Endothelial cell of umbilical vein (primary cell): ENCODE data around the gene ZNF219.

Experiments used
- JUN ChIP-seq: IDR thresholded peaks from 2 replicates; pipeline ENCODE4 v1.6.1; 2011; ENCODE audit warnings: borderline replicate concordance, low read depth; ENCODE audit not compliant: insufficient read length, insufficient read depth
- POLR2A ChIP-seq: IDR thresholded peaks from 2 replicates; pipeline ENCODE4 v1.6.1; 2012; ENCODE audit warnings: low read depth, mild to moderate bottlenecking, control low read depth, low read length
- POLR2AphosphoS5 ChIP-seq: IDR thresholded peaks from 2 replicates; pipeline ENCODE4 v1.6.1; 2012; ENCODE audit warnings: low read depth, mild to moderate bottlenecking, control low read depth, low read length, moderate library complexity; ENCODE audit not compliant: insufficient read depth
- TF ChIP-seq, protein P1 (sequence below), 2 donors: IDR thresholded peaks; 1 replicate in 1 of 2; 2 replicates in 1 of 2; pipeline ENCODE4 v1.5.1; 2011; ENCODE audit warnings: low read length in 2 of 2, mild to moderate bottlenecking in 2 of 2, moderate library complexity in 2 of 2, control low read depth in 1 of 2, inconsistent platforms in 1 of 2, low read depth in 1 of 2; ENCODE audit not compliant: insufficient read depth in 1 of 2; ENCODE audit errors: extremely low read depth in 1 of 2
- TF ChIP-seq, protein P2 (sequence below): IDR thresholded peaks from 2 replicates; pipeline ENCODE4 v1.6.1; 2011; ENCODE audit not compliant: insufficient read depth, insufficient read length

DNA sequence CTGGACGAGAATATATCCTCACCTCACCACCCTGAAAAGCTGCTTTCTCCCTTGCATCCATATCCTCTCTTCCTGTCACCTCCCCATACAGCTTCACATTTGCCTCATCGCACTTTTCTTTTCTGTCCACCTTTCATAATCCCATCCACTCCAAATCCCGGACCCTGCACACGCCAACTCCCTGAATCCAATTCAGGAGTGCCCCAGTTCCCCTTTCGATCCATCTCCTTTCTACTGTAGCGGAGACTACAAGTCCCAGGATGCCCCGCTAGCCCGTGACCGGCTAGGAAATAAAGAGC lies 4.9 kb upstream of the ZNF219 start:
- TF ChIP-seq, protein P1, sequence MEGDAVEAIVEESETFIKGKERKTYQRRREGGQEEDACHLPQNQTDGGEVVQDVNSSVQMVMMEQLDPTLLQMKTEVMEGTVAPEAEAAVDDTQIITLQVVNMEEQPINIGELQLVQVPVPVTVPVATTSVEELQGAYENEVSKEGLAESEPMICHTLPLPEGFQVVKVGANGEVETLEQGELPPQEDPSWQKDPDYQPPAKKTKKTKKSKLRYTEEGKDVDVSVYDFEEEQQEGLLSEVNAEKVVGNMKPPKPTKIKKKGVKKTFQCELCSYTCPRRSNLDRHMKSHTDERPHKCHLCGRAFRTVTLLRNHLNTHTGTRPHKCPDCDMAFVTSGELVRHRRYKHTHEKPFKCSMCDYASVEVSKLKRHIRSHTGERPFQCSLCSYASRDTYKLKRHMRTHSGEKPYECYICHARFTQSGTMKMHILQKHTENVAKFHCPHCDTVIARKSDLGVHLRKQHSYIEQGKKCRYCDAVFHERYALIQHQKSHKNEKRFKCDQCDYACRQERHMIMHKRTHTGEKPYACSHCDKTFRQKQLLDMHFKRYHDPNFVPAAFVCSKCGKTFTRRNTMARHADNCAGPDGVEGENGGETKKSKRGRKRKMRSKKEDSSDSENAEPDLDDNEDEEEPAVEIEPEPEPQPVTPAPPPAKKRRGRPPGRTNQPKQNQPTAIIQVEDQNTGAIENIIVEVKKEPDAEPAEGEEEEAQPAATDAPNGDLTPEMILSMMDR (IDR thresholded peaks at IDR 0.05; ENCODE audit: extremely low read depth in 1 of 2, insufficient read depth in 1 of 2, low read depth in 1 of 2, low read length in 2 of 2), result no peak
- no peak for TF ChIP-seq POLR2AphosphoS5
- no peak for TF ChIP-seq POLR2A
- no peak for TF ChIP-seq JUN
- TF ChIP-seq, protein P2, sequence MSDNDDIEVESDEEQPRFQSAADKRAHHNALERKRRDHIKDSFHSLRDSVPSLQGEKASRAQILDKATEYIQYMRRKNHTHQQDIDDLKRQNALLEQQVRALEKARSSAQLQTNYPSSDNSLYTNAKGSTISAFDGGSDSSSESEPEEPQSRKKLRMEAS, result no peak
